H1 (cell line): ENCODE results near the gene CDH2. TPM values are rescaled to one million over a fixed set of nuclear protein-coding genes. Genes with fewer than 3 reads are reported as not detected.

Source experiments
- CTCF ChIA-PET: fragments of 300-600 bp; sonication (Branson Sonifier 250); formaldehyde crosslinking; loops from one replicate; lab custom pipeline; 2021; ENCODE audit not compliant: partially characterized antibody; lab: Charles Lee
- POLR2A ChIA-PET: fragments of 300-600 bp; sonication (Branson Sonifier 250); formaldehyde crosslinking; loops from one replicate; lab custom pipeline; 2021; ENCODE audit warnings: inconsistent platforms; ENCODE audit not compliant: partially characterized antibody; lab: Charles Lee
- DNase-seq, 2 experiments: peaks; one replicate each; pipeline versions ENCODE4 v3.0.0 to v3.0.0-alpha.2; 2010 to 2022; ENCODE audit warnings: low spot score in 2 of 2, low read depth in 1 of 2, mixed read lengths in 1 of 2
- FAIRE-seq: peaks from 2 replicates; lab custom pipeline; 2011; peaks lifted over from hg19 to GRCh38; lab: Jason Lieb, UNC
- H2AFZ ChIP-seq: 2 replicates; pipeline ENCODE4 v1.8.1; 2012; ENCODE audit warnings: low read length, inconsistent platforms
- H2AK5ac ChIP-seq: 2 replicates; pipeline ENCODE4 v1.6.1; 2013; ENCODE audit warnings: low read depth, low read length
- H2BK120ac ChIP-seq: replicated peaks from 2 replicates; pipeline ENCODE3; 2013; ENCODE audit warnings: low read depth, low read length, inconsistent platforms
- H2BK12ac ChIP-seq: 2 replicates; pipeline ENCODE4 v1.6.1; 2013; ENCODE audit warnings: low read depth, low read length
- H2BK15ac ChIP-seq: 2 replicates; pipeline ENCODE4 v1.6.1; 2013; ENCODE audit warnings: low read length
- H2BK20ac ChIP-seq: 2 replicates; pipeline ENCODE4 v1.6.1; 2013; ENCODE audit warnings: low read length
- H2BK5ac ChIP-seq: 2 replicates; pipeline ENCODE4 v1.6.1; 2013; ENCODE audit warnings: low read depth, low read length
- H3K14ac ChIP-seq: 2 replicates; pipeline ENCODE4 v1.6.1; 2013; ENCODE audit warnings: inconsistent platforms; ENCODE audit not compliant: insufficient read length
- H3K18ac ChIP-seq: 2 replicates; pipeline ENCODE4 v1.6.1; 2013; ENCODE audit warnings: low read length; ENCODE audit errors: extremely low read depth
- H3K23ac ChIP-seq: 2 replicates; pipeline ENCODE4 v1.6.1; 2013; ENCODE audit warnings: inconsistent platforms; ENCODE audit not compliant: insufficient read length
- H3K23me2 ChIP-seq: 2 replicates; pipeline ENCODE4 v1.6.1; 2013; ENCODE audit warnings: low read depth, low read length
- H3K27ac ChIP-seq: 2 replicates; pipeline ENCODE4 v1.6.1; 2011; ENCODE audit warnings: low read depth, low read length, inconsistent platforms
- H3K27me3 ChIP-seq, 4 experiments: replicated peaks in 1 of 4; 1 replicate in 1 of 4; 2 replicates in 3 of 4; pipeline versions ENCODE4 v1.6.1 to v1.8.1; 2011 to 2013; ENCODE audit warnings: low read length in 3 of 4, mild to moderate bottlenecking in 3 of 4, inconsistent platforms in 2 of 4, mixed read lengths in 2 of 4, moderate library complexity in 1 of 4; ENCODE audit not compliant: control insufficient read depth in 3 of 4, insufficient read depth in 3 of 4; ENCODE audit errors: extremely low read depth in 1 of 4
- H3K36me3 ChIP-seq, 4 experiments: 2 replicates each; pipeline versions ENCODE4 v1.6.1 to v1.8.1; 2011 to 2013; ENCODE audit warnings: mild to moderate bottlenecking in 4 of 4, low read length in 3 of 4, moderate library complexity in 2 of 4, control low read depth in 1 of 4, inconsistent platforms in 1 of 4; ENCODE audit not compliant: insufficient read depth in 4 of 4, control insufficient read depth in 2 of 4
- H3K4ac ChIP-seq: replicated peaks from 2 replicates; pipeline ENCODE3; 2013; ENCODE audit warnings: low read length, low read depth, mixed read lengths, inconsistent platforms; ENCODE audit not compliant: insufficient read length
- H3K4me1 ChIP-seq, 4 experiments: replicated peaks in 1 of 4; 1 replicate in 1 of 4; 2 replicates in 3 of 4; pipeline versions ENCODE4 v1.6.1 to v1.8.1; 2011 to 2013; ENCODE audit warnings: low read length in 3 of 4, inconsistent platforms in 2 of 4, mixed read lengths in 1 of 4; ENCODE audit not compliant: insufficient read depth in 4 of 4, control insufficient read depth in 3 of 4
- H3K4me2 ChIP-seq, 2 experiments: 2 replicates each; pipeline versions ENCODE4 v1.6.1 to v1.8.1; 2011 to 2013; ENCODE audit warnings: low read depth in 2 of 2, low read length in 2 of 2, control low read depth in 1 of 2, inconsistent platforms in 1 of 2, mild to moderate bottlenecking in 1 of 2; ENCODE audit not compliant: insufficient read depth in 1 of 2
- H3K4me3 ChIP-seq, 4 experiments: fragments of 200-600, 300-600 bp in 1 of 4; sonication (generic), shearing (Covaris generic), sonication (Bioruptor Twin) in 1 of 4; 2 replicates each; pipeline versions ENCODE4 v1.5.1 to v1.8.1; 2011 to 2016; ENCODE audit warnings: low read length in 4 of 4, low read depth in 3 of 4, control low read depth in 2 of 4, inconsistent platforms in 2 of 4, mild to moderate bottlenecking in 2 of 4, mixed read lengths in 1 of 4, moderate library complexity in 1 of 4; ENCODE audit not compliant: insufficient read depth in 2 of 4; ENCODE audit errors: extremely low read depth in 1 of 4
- H3K56ac ChIP-seq: replicated peaks from 2 replicates; pipeline ENCODE3; 2013; ENCODE audit warnings: low read depth, mild to moderate bottlenecking, mixed read lengths, low read length, inconsistent platforms; ENCODE audit not compliant: insufficient read length
- H3K79me1 ChIP-seq: 2 replicates; pipeline ENCODE4 v1.6.1; 2013; ENCODE audit warnings: low read depth, low read length, control low read depth
- H3K79me2 ChIP-seq, 2 experiments: 2 replicates each; pipeline versions ENCODE4 v1.6.1 to v1.8.1; 2012 to 2013; ENCODE audit warnings: low read length in 2 of 2, mild to moderate bottlenecking in 2 of 2, inconsistent platforms in 1 of 2; ENCODE audit not compliant: insufficient read depth in 2 of 2, control insufficient read depth in 1 of 2
- H3K9ac ChIP-seq, 4 experiments: replicated peaks in 1 of 4; 1 replicate in 1 of 4; 2 replicates in 3 of 4; pipeline versions ENCODE4 v1.6.1 to v1.8.1; 2011 to 2013; ENCODE audit warnings: low read depth in 3 of 4, low read length in 3 of 4, control low read depth in 2 of 4, mild to moderate bottlenecking in 2 of 4, moderate library complexity in 2 of 4, inconsistent platforms in 1 of 4; ENCODE audit errors: extremely low read depth in 1 of 4
- H3K9me3 ChIP-seq, 2 experiments: 2 replicates each; pipeline versions ENCODE4 v1.6.1 to v1.8.1; 2012 to 2013; ENCODE audit warnings: mild to moderate bottlenecking in 2 of 2, moderate library complexity in 2 of 2, control low read depth in 1 of 2, inconsistent platforms in 1 of 2, low read depth in 1 of 2, low read length in 1 of 2, mixed read lengths in 1 of 2; ENCODE audit not compliant: insufficient read depth in 2 of 2
- H4K20me1 ChIP-seq, 2 experiments: replicated peaks in 1 of 2; 2 replicates each; pipeline versions ENCODE3 to v1.8.1; 2011 to 2013; ENCODE audit warnings: inconsistent platforms in 2 of 2, low read length in 2 of 2, mild to moderate bottlenecking in 1 of 2; ENCODE audit not compliant: insufficient read depth in 2 of 2, control insufficient read depth in 1 of 2
- H4K5ac ChIP-seq: 2 replicates; pipeline ENCODE4 v1.6.1; 2013; ENCODE audit warnings: low read length, low read depth, mixed read lengths, inconsistent platforms; ENCODE audit not compliant: insufficient read length
- H4K8ac ChIP-seq: 2 replicates; pipeline ENCODE4 v1.8.0; 2013; ENCODE audit warnings: mild to moderate bottlenecking, moderate library complexity, low read length, inconsistent platforms; ENCODE audit not compliant: insufficient read depth; ENCODE audit errors: extremely low read depth
- H4K91ac ChIP-seq: replicated peaks from 2 replicates; pipeline ENCODE3; 2013; ENCODE audit warnings: low read length, mixed read lengths, inconsistent platforms; ENCODE audit not compliant: insufficient read length
- CBX5 ChIP-seq: fragments of 300-800, 300-1000 bp; sonication (generic); IDR thresholded peaks from 2 replicates; pipeline ENCODE4 v1.7.1; 2016; ENCODE audit warnings: antibody characterized with exemption, low read length, low read depth
- FOSL1 ChIP-seq: IDR thresholded peaks from 2 replicates; pipeline ENCODE4 v1.6.1; 2011; ENCODE audit warnings: mild to moderate bottlenecking, low read depth, low read length, moderate library complexity; ENCODE audit not compliant: insufficient read depth
- KDM5A ChIP-seq: fragments of 200-600 bp; IDR thresholded peaks from 2 replicates; pipeline ENCODE4 v1.7.1; 2012; ENCODE audit warnings: mild to moderate bottlenecking, low read length, inconsistent platforms, mixed read lengths
- NANOG ChIP-seq: IDR thresholded peaks from 2 replicates; pipeline ENCODE4 v1.6.1; 2011; ENCODE audit warnings: low read length, low read depth, mild to moderate bottlenecking, inconsistent platforms; ENCODE audit not compliant: insufficient read depth, poor library complexity, severe bottlenecking
- RXRA ChIP-seq: IDR thresholded peaks from 2 replicates; pipeline ENCODE4 v1.6.1; 2011; ENCODE audit warnings: low read depth, mild to moderate bottlenecking, low read length, moderate library complexity; ENCODE audit not compliant: insufficient read depth
- TAF1 ChIP-seq: IDR thresholded peaks from 2 replicates; pipeline ENCODE4 v1.6.1; 2011; ENCODE audit warnings: mild to moderate bottlenecking, low read depth, low read length
- TEAD4 ChIP-seq: IDR thresholded peaks from 2 replicates; pipeline ENCODE4 v1.6.1; 2012; ENCODE audit warnings: low read depth, low read length, inconsistent platforms, mixed read lengths
- YY1 ChIP-seq: IDR thresholded peaks from 2 replicates; pipeline ENCODE4 v1.6.1; 2011; ENCODE audit warnings: low read depth, mild to moderate bottlenecking, low read length
- WGBS, 2 experiments: shearing (Covaris generic) in 1 of 2; methylation state at CpG; one replicate each; pipeline versions ENCODE4 v1.1.6 to v1.1.7; 2013 to 2015; ENCODE audit warnings: low lambda C conversion rate in 2 of 2, mixed read lengths in 2 of 2, inconsistent platforms in 1 of 2, low coverage in 1 of 2, missing lambda C conversion rate in 1 of 2; ENCODE audit not compliant: insufficient replicate concordance in 2 of 2, insufficient coverage in 1 of 2, insufficient read length in 1 of 2; ENCODE audit errors: extremely low coverage in 1 of 2, missing lambda C conversion rate in 1 of 2; 5-methylcytosine and 5-hydroxymethylcytosine counted together
- polyA plus RNA-seq, 7 experiments: library from polyadenylated mRNA; depleted of rRNA in 3 of 7; stranded (reverse) in 5 of 7; unstranded in 2 of 7; fragments of >200 nt in 5 of 7; fragments of 200-250 nt in 2 of 7; gene quantifications; 1 replicate in 5 of 7; 2 replicates in 1 of 7; 4 replicates in 1 of 7; pipeline versions ENCODE4 v1.2.1 to v1.2.3, GENCODE V29; 2011 to 2013; ENCODE audit warnings: missing spikeins in 2 of 7, mixed read lengths in 2 of 7
- total RNA-seq: library from RNA; stranded (reverse); fragmentation: NEBNext Ultra II Directional; extraction: Animal tissue kit (Norgen Biotek cat#: 25700); gene quantifications from 2 replicates; pipeline ENCODE4 v1.2.1, GENCODE V29; 2021

Gene CDH2
- total and polyA plus RNA-seq, 2 of the 8 experiments (the other 6 are each of a cell fraction or from before 2014, with no cell fraction given) = 15.0 to 56.5 TPM

DNA sequence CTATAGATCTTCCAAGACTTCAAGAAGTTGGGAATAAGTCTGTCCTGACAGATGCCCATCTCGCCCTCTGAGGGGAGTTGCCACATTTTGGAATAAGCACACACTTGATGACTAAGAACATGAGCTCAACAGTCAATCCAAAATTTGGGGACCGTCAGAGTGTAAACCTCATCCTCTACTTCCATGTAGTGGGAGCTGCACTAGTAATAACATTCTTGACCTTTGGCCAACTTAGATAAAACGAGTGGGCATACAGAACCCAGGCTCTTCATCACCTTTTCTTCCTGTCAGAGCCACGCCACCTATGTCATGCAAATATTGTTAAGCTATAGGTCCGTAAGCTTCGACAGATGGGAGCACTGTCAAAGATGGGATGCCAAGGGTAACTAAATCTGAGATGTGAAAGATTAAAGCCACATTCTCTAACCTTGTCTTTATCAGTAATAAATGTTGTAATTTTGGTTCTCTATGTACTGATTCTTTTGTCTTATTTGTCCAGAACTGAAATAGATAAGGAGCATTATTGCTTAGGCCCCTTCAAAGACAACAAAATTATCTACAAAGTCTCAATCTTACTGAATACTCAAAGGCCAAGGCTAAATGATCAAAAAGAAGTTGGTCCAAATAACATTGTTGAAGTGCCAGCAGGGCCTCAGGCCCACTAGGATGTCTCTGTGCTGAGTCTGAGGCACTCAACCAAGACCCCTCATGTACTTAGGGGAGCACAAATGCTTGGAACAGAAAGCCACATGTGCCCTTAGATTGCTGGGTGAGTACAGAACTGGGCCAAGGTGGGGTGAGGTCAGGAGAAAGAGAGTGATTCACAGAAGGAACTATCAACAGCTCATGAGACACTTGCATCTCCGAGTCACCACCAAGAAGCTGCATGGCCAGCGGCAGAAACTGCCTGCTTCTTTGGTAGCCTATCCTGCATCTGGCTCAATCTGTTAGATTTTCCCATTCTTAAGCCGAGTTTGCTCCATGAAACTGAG lies 15.0 kb downstream of the CDH2 start:
- H3K36me3 ChIP-seq = no peaks in the 10 kb centered on the region
- no peaks in the 10 kb centered on the region for H3K27me3 ChIP-seq
- H3K18ac ChIP-seq = no peak overlapping the region
- H3K4me3 ChIP-seq = no peak overlapping the region
- no peaks in the 10 kb centered on the region for H3K9me3 ChIP-seq
- H3K79me1 ChIP-seq = peaks cover 8% of the 10 kb centered on the region; the same call in 1 of the 2 replicates
- ChIA-PET POLR2A (no interaction called here), CTCF (interaction anchor here (0.6 to 1.3 kb wide), 6 partner anchors 8 to 802 kb away, joined by 3 to 5 read pairs (median 3); no protein-coding TSS in a partner anchor)
- no peak overlapping the region for H2AK5ac ChIP-seq
- H2BK15ac ChIP-seq = no peak overlapping the region
- H3K27ac ChIP-seq = no peak overlapping the region
- no peak overlapping the region for H4K91ac ChIP-seq
- H4K20me1 ChIP-seq = no peaks in the 10 kb centered on the region
- no peaks in the 10 kb centered on the region for H3K23me2 ChIP-seq
- no peak overlapping the region for H3K4me2 ChIP-seq
- no peak overlapping the region for H3K23ac ChIP-seq
- peaks cover 0 to 17% of the 10 kb centered on the region in 2 experiments; a peak in 3 of 4 replicates for H3K79me2 ChIP-seq
- no peak overlapping the region for H3K14ac ChIP-seq
- H3K4me1 ChIP-seq = peaks cover 0 to 8% (median 2%) of the 10 kb centered on the region in 4 experiments; a peak in 4 of 7 replicates
- WGBS, 2 experiments = 89% methylated on average over 9 of the region's 9 CpGs; no CpG with 5 or more reads in 1 of the 2 experiments
- no peak overlapping the region for H2BK20ac ChIP-seq
- DNase-seq = no peak
- H4K8ac ChIP-seq = no peak overlapping the region
- H2BK120ac ChIP-seq = no peak overlapping the region
- H3K4ac ChIP-seq = no peak overlapping the region
- H4K5ac ChIP-seq = no peak overlapping the region
- H2AFZ ChIP-seq = no peak overlapping the region
- H3K56ac ChIP-seq = no peak overlapping the region
- no peak overlapping the region for H2BK12ac ChIP-seq
- TF ChIP-seq YY1 (no peak), TEAD4 (no peak), KDM5A (no peak), CBX5 (no peak), TAF1 (no peak), NANOG (no peak), RXRA (no peak), FOSL1 (no peak)
- TF ChIP-seq, all 59 proteins: peak for 0
- H2BK5ac ChIP-seq = no peak overlapping the region
- H3K9ac ChIP-seq = no peak overlapping the region
- FAIRE-seq = no peak
